HCEC 1CT (cell line): ENCODE measurements around the gene RCBTB1.
"Not testable (repeated sequence)": the region's sequence is repeated elsewhere in the genome, so short reads cannot be mapped to it uniquely, and the experiment has no call there.

Experiments
- DNase-seq: peaks from one replicate; pipeline ENCODE4 v3.0.0-alpha.2; 2017

The RCBTB1 gene

GRCh38 chr13:49502954-49503353 lies 82.4 kb downstream of the RCBTB1 start:
- peak; percentile 82 for DNase-seq

GRCh38 chr13:49499889-49500660 lies 85.3 kb downstream of the RCBTB1 start:
- DNase-seq, result peak; percentile 84

GRCh38 chr13:49498206-49498605 lies 87.2 kb downstream of the RCBTB1 start:
- DNase-seq, result no peak

GRCh38 chr13:49497272-49497671 lies 88.1 kb downstream of the RCBTB1 start:
- DNase-seq, result no peak

- DNase-seq, result not testable (repeated sequence)
These were observed 88.5 kb downstream of the RCBTB1 start for GRCh38 chr13:49496837-49497236.

GRCh38 chr13:49495783-49496762 lies 89.3 kb downstream of the RCBTB1 start, which contains the start of gene PHF11:
Gene PHF11 (plus strand): TSS chr13:49495953. CDS start chr13:49496002, 49 bp downstream.
- DNase-seq, result peak; percentile 78

GRCh38 chr13:49494645-49495044 lies 90.7 kb downstream of the RCBTB1 start:
- no peak for DNase-seq

GRCh38 chr13:49488563-49488962 lies 96.8 kb downstream of the RCBTB1 start:
- no peak for DNase-seq
